GM19468 (cell line): Measurements from ENCODE around the gene EXOSC9.
A peak's percentile ranks its signal among the peaks of the same experiment; 100 is the strongest.
"Not testable (repeated sequence)": the region's sequence is repeated elsewhere in the genome, so short reads cannot be mapped to it uniquely, and the experiment has no call there.

Experiments
- ATAC-seq: cut with Tn5 transposase; IDR thresholded peaks from one replicate; pipeline ENCODE4 v1.9.1; 2021; ENCODE audit warnings: mild to moderate bottlenecking, moderate library complexity, moderate number of reproducible peaks; ENCODE audit not compliant: unreplicated experiment; ENCODE audit errors: extremely low read depth

EXOSC9 gene, protein sequence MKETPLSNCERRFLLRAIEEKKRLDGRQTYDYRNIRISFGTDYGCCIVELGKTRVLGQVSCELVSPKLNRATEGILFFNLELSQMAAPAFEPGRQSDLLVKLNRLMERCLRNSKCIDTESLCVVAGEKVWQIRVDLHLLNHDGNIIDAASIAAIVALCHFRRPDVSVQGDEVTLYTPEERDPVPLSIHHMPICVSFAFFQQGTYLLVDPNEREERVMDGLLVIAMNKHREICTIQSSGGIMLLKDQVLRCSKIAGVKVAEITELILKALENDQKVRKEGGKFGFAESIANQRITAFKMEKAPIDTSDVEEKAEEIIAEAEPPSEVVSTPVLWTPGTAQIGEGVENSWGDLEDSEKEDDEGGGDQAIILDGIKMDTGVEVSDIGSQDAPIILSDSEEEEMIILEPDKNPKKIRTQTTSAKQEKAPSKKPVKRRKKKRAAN

DNA sequence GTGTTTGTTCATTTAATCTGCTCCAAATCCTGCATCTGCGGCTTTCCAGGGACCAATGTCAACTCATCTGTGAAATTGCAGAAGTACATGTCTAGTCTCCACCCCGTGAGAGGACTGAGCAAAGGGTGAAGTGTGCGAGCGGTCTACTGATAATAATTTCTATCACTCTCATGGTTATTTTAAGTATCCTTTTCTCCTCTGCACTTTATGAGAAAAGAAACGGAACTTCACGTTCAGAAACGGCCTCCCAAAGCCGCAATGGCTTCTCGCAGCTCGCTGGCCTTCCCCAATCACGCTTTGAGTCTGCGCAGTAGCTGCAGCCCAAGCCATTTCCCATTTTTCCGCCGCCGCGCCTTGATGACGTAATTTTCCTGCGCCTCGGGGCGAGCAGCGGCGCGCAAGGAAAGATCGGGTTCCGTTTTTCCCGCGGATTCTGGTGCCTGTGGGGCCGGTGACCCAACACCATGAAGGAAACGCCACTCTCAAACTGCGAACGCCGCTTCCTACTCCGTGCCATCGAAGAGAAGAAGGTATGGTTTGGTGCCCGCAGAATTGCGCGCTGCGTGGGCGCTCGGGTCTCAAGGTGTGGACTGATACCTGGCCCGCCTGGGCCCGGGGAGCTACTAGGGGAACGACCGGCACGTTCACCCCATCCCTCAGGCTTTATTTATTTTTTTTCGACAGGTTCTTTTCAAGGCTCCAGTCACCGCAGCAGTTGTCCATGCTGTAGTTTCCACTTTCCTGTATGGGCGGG, at the start of gene EXOSC9:
Gene EXOSC9, plus strand, starts transcription at position 363 of the 754 bp plus-strand sequence. Its CDS starts 102 bp downstream, at position 465.
- ATAC-seq = peak; percentile 53

DNA sequence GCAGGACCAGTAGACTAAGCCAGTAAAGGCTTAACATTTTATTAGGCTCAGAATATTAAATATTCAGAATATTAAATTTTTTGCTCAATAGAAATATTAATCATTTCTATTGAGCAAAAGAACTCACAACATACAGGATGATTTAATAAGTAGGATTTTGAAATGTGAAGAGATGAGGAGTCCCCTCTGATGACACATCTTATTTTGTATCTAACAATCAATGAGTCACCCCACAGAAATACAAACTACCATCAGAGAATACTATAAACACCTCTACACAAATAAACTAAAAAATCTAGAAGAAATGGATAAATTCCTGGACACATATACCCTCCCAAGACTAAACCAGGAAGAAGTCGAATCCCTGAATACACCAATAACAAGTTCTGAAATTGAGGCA, 49.0 kb upstream of the EXOSC9 start:
- not testable (repeated sequence) for ATAC-seq

DNA sequence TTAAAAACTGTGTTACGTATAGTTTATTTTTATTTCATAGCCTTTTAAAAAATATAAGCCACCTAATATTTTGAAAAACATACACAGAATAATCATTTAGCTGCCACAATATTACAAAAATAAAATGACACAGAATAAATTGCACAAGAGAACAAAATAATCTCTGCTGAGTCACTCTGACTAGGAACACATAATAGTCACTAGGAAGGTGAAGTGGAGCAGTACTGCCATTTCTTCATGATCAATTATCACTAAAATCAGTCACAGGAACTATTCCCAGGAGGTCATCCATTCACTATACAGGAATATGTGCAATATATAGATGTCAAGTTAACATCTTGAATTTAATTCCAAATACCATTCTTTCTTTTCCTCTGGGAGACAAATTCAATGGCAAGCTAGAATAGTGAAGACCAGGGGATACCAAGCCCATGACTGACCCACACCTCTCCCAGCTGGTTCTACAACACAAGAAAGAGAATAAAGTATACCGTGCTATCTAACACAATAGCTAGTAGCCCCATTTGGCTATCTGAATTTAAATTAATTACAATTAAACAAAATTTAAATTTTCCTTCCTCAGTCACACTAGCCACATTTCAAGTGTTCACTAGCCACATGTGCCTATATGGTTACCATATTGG, 42.1 kb upstream of the EXOSC9 start:
- no peak for ATAC-seq

DNA sequence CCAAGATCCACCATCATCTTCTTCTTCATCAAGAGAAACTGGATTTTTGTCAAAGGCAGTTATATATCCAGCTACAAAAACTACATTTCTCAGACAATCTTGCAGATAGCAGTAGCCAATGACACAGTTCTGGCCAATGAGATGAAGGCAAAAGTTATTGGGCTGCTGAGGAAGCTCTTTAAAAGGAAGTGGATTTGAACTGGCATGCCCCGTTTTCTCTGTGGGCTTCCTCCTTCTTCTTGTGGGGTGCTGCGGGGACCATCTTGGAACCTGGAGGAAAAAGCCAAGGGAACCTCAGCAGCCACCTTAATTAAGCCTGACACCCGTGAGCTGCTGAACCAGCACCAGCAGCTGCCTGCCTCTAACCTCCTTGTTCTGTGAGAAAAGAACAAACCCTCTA, 40.9 kb upstream of the EXOSC9 start:
- no peak for ATAC-seq

DNA sequence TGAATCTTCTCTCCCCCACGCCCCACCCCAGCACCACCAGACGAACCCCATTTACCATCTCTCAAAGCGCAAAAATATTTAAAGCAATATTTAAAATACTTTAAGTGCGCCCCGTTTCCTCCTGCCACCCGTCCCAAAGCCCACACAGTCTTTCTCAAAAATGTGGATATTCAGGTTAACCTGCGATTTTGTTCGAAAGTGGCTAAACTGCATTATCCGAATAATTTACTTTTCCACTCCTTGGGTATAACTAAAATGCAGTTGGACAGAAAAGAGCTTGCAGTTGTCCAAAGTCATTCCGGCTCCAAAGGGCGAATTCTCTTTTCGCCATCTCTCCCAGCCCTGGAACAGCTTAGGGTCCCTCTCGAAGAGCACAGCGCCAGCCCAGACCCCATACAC, 36.8 kb upstream of the EXOSC9 start:
- no peak for ATAC-seq

DNA sequence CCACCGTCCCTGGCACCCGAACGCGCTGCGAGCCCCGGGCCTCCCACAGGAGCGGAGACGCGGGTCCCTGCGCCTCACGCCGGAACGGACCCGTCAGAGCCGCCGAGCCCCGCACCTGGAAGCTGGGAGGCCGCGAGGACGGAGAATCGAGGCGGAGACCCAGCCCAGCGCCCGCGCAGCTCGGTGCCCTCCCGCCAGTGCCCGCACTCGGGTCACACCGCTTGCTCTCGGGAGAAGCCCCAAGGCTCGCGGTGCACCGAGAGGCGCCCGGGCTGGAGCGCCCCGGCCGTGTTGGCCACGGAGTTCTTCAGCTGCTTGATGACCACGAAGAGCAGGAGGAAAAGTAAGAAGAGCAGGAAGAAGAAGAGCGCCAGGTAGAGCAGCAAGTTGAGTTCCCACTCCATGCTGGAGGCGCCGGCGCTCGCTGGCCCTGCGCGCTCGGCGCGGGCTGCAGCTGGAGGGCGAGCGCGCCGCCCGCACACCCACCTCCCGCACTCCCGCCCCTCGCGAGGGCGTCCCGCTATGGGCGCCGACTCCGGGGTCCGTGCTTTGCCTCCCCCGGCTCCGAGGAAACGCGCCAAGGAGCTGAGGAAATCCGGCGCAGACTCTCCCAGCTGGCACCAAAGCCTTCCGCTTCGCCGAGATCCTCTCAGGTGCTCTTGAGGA, 36.3 kb upstream of the EXOSC9 start, which contains the start of gene SMIM43:
Gene SMIM43, minus strand, starts transcription at position 463 of the 666 bp plus-strand sequence. Its CDS starts 59 bp downstream, at position 404.
- no peak for ATAC-seq

DNA sequence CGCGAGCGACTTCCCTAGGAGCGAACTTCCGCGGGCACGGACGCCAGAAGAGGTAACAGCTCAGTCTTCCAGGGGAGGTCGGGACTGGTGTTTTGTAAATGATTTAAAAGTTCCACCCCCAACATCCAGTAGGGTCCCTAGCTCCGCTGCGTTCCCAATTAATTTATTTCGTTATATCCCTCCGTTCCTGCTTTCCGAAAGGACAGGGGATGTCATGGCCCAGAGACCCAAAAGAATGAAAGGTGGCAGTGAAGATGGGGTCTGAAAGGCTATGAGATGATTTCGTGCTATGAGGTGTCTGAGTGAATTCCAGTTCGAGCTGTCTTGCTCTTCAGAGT, 35.8 kb upstream of the EXOSC9 start:
- ATAC-seq = no peak

DNA sequence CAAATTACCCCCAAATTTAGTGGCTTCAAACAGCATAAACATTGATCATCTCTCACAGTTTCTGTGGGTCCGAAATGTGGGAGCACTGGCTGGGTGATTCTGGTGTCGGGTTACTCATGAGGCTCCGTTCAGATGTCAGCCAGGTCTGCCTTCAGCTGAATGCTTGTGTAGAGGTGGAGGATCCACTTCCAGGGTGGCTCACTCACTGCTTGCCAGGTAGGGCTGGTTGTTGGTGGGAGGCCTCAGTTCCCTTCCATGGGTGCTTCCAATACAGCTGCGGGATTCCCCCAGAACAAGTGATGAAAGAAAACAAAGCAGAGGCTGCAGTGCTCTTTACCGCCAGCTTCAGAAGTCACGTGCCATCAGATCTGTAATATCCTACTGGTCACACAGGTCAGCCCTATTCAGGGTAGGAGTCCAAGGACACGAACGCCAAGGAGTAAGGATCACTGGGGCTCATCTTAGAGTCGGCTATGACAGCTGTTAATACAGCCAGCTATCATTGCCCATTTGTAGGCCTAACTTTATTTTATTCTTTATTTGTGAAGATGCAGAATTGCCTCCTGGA, 35.1 kb upstream of the EXOSC9 start:
- no peak for ATAC-seq

DNA sequence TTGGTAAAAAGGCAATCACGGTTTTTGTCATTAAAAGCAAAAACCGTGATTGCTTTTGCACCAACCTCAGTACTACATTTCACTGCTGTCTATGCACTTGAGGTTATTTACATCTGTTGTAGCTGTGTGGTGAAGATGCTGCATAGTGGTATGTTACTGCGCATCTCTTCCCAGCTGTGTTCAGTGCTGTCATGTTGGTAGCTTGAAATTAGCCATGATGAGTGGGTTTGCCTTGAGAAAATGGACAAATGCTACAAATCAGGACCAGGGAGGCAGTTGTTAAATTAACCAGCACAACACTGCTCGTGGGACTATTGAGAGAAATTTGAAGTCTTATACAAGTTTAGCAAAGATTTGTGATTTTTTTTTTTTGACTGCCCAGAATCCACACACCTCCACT, 34.0 kb upstream of the EXOSC9 start:
- ATAC-seq = no peak

DNA sequence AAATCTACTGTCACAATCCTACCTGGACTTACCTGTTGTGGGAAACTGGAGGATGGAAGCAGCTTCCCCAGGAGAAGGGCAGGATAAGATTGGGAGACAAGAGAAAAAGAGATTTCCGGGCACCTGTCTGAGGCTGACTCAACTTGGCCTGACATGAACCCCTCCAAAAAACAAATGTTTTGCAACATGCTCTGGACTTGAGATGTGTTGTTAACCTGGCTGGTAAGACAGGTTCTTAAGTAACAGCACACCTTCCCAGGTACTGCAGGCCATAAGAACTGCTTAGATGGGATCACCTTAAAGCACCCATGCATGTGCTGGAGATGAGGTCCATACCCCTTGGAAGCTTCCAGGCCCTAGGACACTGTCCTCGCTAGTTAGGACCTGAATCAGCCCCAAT, 31.8 kb upstream of the EXOSC9 start:
- no peak for ATAC-seq

DNA sequence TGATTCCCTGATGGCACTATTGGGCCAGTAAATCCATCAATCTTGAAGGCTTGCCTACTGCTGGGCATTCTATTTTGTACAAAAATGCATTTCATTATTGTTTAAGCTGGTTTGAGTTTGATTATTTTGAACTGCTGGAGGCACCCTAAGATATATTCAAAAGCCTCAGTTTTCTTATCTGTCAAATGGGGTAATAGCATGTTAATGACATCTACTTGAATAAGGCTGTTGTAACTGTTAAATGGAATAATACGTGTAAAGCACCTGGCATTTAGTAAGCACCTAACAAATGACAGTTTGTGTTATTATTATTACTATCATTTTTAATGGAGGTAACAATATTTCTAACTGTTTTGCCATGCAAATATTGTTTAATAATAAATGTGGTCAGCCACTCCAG, 29.3 kb upstream of the EXOSC9 start:
- no peak for ATAC-seq

DNA sequence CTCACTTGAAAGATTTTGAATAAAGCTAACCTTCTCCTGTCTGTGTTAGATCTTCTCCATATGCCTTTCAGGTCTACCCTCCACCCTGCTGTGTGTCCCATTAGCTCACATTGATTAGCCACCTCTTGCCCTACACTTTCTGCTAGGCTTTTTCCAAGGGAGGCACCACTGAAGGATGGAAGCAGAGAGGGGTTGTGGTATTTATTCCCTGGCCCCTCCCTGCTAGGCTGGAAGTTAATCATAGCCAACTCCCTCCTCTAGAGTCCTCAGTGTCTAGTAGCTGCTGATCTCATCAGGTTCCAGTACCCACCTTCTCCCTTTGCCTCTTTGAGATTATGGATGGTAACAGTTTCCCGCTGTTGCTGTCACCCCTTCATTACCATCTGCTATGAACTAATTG, 27.2 kb upstream of the EXOSC9 start:
- ATAC-seq = no peak

DNA sequence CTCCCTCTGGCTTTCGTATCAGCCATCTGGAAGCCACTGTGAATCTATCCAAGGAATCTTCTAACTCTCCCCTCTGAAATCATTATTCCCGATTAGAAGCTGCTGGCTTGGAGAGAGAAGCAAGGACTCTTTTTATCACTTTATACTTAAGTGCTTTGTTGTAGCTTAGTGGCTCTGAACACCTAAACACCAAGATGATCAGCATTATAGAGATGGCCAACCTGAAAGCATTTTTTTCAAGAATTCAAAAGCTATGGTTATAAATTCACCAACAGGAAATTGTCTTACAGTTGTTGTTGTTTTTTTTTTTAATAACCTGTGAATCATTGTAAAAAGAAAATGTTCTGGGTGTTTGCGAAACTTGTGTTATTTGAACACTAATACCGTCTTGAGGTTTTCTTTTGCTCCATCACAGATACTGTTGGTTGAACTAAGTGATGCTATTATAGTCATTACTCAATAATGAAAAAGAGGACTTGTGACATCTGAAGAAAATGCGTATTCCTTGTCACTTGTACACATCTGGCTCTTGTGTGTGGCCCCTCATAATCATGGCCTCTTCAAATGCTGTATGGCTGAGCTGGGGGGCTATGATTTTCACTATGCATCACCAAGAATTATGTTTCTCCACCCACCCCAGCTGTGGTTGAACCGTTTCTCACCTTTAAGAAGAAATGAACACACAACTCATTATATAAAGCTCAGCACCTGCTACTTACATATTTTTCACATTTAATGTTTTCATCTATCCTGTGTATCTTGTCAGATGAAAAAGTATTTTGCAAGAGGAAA, 24.3 kb upstream of the EXOSC9 start:
- ATAC-seq = no peak

DNA sequence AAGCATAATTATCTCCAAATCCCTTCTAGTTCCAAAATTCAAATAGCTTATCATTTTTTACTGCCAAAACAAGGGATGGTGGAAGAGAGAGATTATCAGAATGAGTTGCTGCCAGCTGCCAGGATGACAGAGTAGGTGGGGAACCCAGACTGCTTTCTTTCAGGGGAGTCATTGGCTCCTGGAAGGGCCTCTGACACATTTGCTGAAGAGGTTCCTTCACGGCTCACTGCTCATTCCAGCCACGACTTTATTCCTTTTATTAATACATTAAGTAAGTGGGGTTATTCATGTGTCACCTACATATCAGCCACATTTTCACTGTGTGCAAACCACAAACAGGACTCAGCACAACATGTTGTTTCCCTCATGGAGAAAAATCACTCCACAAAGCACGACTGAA, 23.5 kb upstream of the EXOSC9 start:
- ATAC-seq = peak; percentile 39

DNA sequence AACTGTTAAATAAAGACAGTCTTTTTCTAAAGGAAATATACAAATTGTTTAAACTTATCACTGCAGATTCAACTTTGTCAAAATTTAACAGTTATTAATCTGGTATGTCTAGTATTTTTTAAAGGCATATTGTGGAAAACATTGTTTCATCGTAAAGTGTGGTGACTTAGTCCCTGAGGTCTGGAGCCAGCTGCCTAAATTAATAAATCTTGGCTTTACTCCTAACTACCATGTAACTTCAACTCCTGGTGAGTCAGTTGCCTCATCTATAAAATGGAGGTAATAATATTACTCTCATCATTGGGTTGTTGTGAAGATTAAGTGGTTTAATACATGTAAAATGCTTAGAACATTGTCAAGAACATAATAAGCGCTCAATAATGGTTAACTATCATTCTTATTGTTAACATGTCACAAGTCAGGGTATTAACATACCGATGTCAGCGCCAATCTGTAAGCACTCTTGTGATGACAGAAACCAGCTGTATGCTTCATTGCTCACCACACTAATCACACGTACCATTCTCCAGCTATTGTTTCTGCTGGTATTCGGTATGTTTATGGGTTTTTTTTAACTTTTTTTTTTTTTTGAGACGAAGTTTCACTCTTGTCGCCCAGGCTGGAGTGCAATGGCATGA, 22.0 kb upstream of the EXOSC9 start:
- no peak for ATAC-seq

DNA sequence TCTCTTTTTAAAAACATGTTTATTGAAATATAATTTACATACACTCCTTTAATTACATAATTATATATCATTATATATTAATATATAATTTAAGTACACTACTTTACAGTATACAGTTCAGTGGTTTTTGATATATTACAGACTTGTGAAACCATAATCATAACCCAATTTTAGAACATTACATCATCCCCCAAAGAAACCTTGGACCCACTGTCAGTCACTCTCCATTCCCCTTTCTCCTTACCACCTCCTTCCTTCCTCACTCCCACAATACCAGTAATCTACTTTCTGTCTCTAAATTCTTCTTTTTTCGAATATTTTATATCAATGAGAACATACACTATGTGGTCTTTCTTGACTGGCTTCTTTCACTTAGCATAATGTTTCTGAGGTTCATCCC, 17.9 kb upstream of the EXOSC9 start:
- no peak for ATAC-seq

DNA sequence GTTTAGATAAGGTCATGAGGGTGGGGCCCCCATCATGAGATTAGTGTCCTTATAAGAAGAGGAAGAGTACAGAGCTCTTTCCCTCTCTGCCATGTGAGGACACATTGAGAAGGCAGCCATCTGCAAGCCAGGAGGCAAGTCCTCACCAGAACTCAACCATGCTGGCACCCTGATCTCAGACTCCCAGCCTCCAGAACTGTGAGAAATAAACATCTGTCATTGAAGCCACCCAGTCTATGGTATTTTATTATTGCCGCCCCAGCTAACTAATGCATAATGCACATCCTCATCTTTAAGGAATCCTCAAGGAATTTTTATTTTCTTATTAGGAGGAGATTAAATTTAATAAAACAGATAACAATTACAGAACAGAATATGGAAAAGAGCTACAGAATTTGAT, 16.7 kb upstream of the EXOSC9 start:
- no peak for ATAC-seq

DNA sequence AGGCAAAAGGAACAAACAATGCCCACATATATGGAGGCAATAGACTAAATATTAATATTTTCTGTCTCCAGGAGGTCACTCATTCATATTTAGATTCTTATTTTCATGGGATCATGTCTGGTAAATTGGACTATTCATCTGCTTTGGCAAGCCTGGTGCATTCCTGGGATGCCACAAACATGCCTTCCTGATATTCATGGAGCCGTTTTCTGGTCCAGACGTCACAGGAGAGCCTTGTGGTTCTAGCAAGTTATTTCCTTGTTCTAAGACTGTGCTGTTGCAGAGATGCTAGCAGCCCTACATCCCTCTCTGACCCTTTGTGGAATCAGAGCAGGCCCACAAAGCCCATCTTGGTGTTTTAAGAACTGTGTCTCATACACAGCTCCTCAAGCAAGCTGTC, 16.1 kb upstream of the EXOSC9 start:
- ATAC-seq = no peak

DNA sequence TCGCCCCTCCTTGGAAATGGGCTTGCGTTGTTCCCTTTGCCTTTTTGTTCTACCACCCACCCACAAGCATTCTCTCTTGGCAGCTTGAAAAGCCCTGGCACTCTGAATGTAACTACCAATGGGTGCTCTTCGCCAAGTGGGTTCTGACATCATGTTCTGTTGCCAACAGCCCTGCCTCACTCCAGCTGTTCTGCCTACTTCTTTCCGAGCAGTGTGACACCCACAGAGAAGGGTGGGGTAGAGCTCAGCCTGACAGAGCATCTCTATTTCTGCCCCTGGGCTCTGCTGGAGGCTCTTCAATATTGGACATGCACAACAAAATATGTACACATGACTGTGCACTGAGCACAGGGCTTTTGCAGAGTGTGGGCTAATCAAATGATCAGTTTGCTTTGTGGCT, 15.6 kb upstream of the EXOSC9 start:
- ATAC-seq = no peak
